G401 (cell line): Measurements from ENCODE around the gene NRG3. TPM values are rescaled to one million over a fixed set of nuclear protein-coding genes. Genes with fewer than 3 reads are reported as not detected.
A peak's percentile ranks its signal among the peaks of the same experiment; 100 is the strongest.

Source experiments
- DNase-seq: peaks from one replicate; pipeline ENCODE4 v3.0.0-alpha.2; 2015; ENCODE audit warnings: low spot score
- in situ Hi-C: cut with HindIII; loops from 2 replicates; pipeline ENCODE4 v1.10.0; 2016; ENCODE audit warnings: low sequenced_read_pairs, mixed read lengths
- total RNA-seq: library from RNA; depleted of rRNA; stranded (reverse); fragments of >200 nt; shearing (Covaris generic); gene quantifications from 2 replicates; pipeline ENCODE4 v1.2.3, GENCODE V29; 2014

NRG3 gene
- total RNA-seq, 1 experiment from 2014 or later: not detected

- DNase-seq: no peak
- in situ Hi-C loops: no loop called here
Measured at GRCh38 chr10:82887488-82887887, 1012.5 kb downstream of the NRG3 start.

DNA sequence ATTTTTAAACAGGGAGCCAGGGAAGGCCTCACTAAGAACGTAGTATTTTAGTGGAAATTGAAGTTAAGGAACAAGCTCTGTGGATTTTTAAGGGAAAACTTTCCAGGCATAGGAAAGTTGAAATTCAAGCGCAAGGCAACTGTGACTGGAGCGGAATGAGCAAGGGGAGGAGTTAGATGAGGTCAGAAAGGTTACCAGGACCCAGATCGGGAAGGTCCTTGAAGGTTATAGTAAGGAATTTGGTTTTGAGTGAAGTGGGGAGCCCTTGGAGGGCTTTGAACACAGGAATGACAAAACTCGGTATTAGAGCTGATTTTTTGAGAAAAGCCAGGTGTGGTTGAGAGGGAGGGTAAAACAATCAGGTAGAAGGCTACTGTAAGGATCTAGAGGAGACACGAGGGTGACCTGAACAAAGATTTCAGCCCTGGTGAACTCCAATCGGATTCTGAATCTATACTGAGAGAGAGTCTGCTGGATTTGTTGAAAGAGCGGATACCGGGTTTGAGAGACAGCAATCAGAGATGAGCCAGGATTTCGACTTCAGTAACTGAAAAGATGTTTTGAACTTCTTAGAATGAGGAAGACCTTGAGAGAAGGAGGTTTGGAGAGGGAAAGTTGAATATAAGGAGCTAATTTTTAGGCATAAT, 1013.9 kb downstream of the NRG3 start:
- in situ Hi-C loops: no loop called here
- no peak for DNase-seq

DNA sequence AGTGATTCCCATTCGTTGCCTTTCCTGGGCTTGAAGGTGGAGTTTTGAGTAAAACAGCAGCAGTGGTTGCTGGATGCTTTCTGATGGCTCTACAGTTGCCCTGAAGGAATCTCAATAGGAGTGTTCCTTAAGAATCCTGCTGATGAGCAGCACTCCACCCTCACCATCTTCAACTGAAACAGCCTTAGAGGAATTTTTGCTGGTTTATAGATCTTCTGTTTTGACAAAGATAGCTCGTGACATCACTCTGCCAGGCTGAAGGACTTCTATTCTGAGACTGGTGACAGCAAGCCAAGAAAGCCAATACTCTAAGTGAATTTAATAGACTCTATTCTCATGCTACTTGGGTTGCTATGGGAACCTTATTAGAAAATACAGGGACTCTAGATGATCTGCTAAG, 1014.7 kb downstream of the NRG3 start:
- in situ Hi-C loops: no loop called here
- DNase-seq: peak; percentile 1

DNA sequence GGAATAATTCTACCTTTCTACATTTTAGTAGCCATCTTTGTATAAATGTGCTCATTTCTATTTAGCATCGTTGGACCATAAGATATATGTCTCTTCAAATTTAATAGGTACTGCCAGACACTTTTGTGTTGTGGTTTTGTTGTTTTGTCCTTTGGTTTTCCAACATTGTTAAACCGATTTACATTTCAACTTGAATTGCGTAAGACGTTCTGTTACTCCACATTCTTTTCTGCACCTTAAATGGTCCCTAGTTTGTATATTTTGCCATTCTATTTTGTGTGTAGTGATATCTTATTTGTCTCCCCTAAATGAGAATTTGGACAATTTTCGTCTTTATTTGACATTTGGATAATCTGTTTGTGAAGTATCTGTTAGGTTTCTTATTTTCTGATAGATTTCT, 1015.6 kb downstream of the NRG3 start:
- in situ Hi-C loops: no loop called here
- no peak for DNase-seq

- in situ Hi-C loops: no loop called here
- DNase-seq: no peak
Measured at GRCh38 chr10:82908096-82908495, 1033.1 kb downstream of the NRG3 start.

DNA sequence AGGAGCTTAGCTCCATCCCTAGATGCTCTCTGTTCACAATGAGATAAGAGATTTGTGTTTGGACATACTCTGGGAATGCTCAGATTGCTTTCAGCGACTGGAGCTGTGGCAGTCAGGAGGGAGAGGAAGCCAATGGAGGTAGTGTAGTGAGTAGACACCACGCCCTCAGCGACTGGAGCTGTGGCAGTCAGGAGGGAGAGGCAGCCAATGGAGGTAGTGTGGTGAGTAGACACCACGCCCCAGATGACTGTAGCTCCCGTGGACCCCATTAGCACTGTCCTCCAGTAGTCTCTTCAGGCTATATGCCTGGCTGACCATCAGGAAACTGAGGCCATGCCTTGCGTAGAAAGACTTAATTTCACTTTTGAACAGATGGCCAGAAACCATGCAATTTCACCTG, 1033.8 kb downstream of the NRG3 start:
- no peak for DNase-seq
- in situ Hi-C loops: no loop called here

- DNase-seq: no peak
- in situ Hi-C loops: no loop called here
Measured at GRCh38 chr10:82910301-82910700, 1035.3 kb downstream of the NRG3 start.

- in situ Hi-C loops: no loop called here
- DNase-seq: no peak
Measured at GRCh38 chr10:82914655-82915136, 1039.7 kb downstream of the NRG3 start.

DNA sequence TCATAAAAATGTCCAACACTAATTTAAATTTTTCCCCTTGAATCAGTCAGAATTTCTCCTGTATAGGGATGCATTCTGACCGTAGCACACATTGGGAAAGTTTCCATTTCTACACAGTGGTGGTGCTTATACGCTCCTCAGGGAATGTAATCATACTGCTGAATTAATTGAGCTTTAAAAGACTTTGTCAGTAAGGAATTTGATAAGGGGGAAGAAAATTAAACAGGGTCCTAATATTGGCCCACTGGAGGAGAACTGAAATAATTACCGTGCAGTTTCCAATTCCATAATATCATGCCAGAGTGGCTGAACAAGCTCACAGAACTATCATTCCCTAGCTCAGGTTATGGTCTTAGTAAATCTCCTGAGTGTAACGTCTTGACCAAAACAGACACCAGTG, 1041.9 kb downstream of the NRG3 start:
- no peak for DNase-seq
- in situ Hi-C loops: no loop called here

- no peak for DNase-seq
- in situ Hi-C loops: no loop called here
Measured at GRCh38 chr10:82918022-82918421, 1043.0 kb downstream of the NRG3 start.

DNA sequence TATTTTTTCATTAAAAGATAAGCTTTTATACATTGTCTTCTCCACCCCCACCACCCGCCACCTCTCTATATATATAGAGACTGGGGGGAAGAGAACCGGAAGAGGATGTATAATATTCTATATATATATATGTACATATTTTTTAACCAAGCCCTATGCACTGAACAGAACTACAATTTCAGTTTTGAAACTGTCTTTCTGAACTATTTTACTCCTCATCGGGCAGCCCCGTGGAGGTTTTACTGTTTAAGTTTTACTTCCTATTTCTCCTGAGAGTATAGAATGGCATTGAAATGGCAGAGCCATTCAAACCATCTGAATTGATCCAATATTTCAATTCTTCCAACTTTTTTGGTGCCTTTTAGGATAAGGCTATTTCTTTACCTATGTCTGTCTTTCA, 1047.1 kb downstream of the NRG3 start:
- in situ Hi-C loops: no loop called here

DNA sequence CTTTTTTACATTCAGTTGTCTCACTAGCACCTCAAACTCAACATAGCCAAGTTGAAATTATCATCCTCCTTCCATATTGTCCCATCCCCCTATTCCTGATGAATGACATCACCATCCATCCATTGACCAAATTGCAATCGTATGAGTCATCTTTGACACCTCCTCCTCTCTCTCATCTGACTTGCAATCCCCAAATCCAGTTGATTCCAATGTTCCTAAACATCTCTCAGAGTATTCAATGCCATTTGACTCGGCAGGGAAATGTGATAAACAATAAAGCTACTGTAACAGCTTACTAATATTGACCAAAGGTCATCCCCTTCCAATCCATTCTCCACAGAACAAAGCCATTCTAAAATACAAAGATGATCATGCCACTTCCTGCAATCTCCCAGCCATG, 1047.8 kb downstream of the NRG3 start:
- in situ Hi-C loops: no loop called here

More for the DNA sequence above, 1047.1 kb downstream of the NRG3 start:
- DNase-seq: no peak

GRCh38 chr10:82924711-82925110, 1049.7 kb downstream of the NRG3 start:
- DNase-seq: no peak
- in situ Hi-C loops: no loop called here

More for the DNA sequence above, 1047.8 kb downstream of the NRG3 start:
- no peak for DNase-seq

DNA sequence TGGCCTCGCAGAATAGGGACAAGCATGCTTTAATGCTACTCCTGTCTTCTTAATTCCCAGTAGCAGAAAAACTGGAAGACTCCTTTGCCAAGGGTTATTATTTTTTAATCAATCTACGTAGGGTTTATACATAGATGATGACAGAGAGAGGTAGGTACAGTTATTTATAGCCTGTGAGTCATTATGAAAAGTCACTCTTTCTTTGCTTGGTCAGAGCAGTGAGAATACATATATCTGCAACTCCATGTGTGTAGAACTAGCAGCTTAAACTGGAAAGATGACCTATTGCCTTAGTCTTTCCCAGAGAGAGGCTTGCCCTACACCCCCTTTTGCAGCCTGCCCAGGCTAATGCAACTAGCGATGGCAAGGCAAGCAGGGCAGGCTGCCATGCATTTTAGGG, 1050.6 kb downstream of the NRG3 start:
- no peak for DNase-seq
- in situ Hi-C loops: no loop called here

- DNase-seq: peak; percentile 32
- in situ Hi-C loops: no loop called here
Measured at GRCh38 chr10:82932451-82932850, 1057.5 kb downstream of the NRG3 start.

- in situ Hi-C loops: no loop called here
- no peak for DNase-seq
Measured at GRCh38 chr10:82934429-82934828, 1059.4 kb downstream of the NRG3 start.

- in situ Hi-C loops: no loop called here
- no peak for DNase-seq
Measured at GRCh38 chr10:82934947-82935346, 1060.0 kb downstream of the NRG3 start.

- in situ Hi-C loops: no loop called here
- DNase-seq: no peak
Measured at GRCh38 chr10:82938331-82938730, 1063.3 kb downstream of the NRG3 start.

- no peak for DNase-seq
Measured at GRCh38 chr10:82942286-82943099, 1067.5 kb downstream of the NRG3 start.

DNA sequence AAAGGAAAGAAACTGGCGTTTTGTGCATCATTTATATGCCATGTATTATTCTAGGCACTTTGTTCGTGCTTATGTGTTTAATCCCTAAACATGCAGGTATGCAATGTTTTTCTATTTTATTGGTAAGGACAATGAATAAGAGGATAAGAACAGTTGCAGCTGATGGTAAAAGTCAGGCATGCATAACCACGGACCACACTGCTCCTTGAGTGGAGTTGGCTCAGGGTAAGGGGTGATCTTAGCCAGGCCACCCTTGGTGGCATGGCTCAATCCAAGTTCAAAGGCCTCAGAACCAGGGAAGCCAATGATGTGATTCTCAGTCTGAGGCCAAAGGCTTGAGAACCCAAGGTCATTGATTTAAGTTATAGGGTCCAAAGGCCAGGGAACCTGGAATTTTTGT, 1068.1 kb downstream of the NRG3 start:
- in situ Hi-C loops: no loop called here
- DNase-seq: no peak

More at GRCh38 chr10:82942286-82943099, 1067.5 kb downstream of the NRG3 start:
- in situ Hi-C loops: no loop called here
